Fibroblast of the aortic adventitia (primary cell): ENCODE results near the gene DBX2. TPM values are rescaled to one million over a fixed set of nuclear protein-coding genes. Genes with fewer than 3 reads are reported as not detected.

Source experiments
- DNase-seq: peaks from one replicate; pipeline ENCODE4 v3.0.0-alpha.2; 2010; ENCODE audit warnings: low read depth
- H3K4me3 ChIP-seq: 2 replicates; pipeline ENCODE4 v1.5.1; 2011; ENCODE audit warnings: low read depth, mild to moderate bottlenecking, control low read depth, low read length, moderate library complexity
- CTCF ChIP-seq: IDR thresholded peaks from 2 replicates; pipeline ENCODE4 v1.5.1; 2011; ENCODE audit warnings: mild to moderate bottlenecking, low read length, control low read depth, inconsistent platforms; ENCODE audit not compliant: insufficient read depth
- total RNA-seq: library from RNA; depleted of rRNA; stranded (reverse); fragments of >200 nt; gene quantifications from 2 replicates; pipeline ENCODE4 v1.2.3, GENCODE V29; 2012; ENCODE audit warnings: low replicate concordance

DBX2 gene
- total RNA-seq, 1 donor: 0.72 TPM

DNA sequence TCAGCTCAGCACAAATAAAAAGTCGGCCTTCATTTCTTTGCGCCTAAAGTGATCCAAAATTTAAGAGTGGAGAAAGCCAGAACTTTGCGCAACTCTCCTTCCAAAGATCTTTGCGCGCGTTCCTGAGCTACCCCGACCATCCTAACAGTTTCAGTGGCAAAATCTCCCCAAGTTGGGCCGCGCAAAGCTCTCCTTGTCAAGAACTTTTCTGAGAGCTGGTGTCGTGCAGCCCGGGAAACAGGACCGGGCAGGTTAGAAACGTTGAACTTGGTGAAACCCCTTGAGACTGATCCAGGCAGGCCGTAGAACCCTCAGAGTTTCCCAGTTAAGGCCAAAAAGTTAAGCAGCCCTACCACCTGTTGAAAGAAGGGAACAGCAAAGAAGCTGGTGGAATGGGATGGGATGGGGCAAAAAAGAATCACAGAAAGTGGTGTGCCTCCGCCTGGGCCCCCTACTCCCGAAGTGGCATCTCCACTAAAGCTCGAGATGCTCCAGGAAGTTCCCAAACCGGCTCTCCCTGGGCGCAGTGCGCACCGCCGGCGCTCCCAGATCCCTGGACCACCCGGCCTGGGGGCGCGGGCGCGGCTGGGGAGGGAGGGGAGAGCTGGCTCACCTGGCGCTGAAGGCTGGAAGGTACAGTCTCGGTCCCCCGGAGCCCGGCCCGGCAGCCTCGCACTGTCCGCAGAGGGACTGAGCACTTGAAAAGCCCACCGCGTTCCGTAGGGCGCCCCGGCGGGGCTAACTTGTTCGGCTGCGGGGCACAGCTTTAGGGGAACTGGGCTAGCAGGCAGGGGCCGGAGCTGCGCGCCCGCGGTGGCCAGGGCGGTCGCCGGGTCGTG lies 768 bp downstream of the DBX2 start:
- no peak overlapping the region for H3K4me3 ChIP-seq
- peak; percentile 2 for DNase-seq
- no peak for TF ChIP-seq CTCF

DNA sequence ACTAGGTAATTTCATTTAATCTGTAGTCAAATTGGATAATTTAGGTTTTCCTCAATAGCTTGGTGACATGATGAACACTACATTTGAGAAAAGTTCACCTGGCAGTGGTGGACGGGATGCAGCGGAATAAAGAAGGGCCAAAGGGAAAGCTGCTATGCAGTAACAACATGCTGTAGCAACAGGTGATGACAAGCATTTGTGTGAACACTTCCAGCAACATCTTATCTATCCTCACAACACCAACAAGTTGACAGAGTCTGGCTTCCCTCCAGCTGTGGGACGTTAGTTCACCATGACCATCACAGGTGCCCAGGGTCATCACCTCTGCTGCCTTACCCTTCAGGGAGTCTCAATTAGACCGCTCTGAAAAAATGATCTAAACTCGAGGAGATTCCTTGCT lies 8.3 kb downstream of the DBX2 start:
- H3K4me3 ChIP-seq: no peak overlapping the region
- TF ChIP-seq CTCF: no peak
- no peak for DNase-seq

- no peak for DNase-seq
- no peak overlapping the region for H3K4me3 ChIP-seq
- no peak for TF ChIP-seq CTCF
Measured at GRCh38 chr12:45040977-45041376, 9.9 kb downstream of the DBX2 start.

- DNase-seq: no peak
- no peak for TF ChIP-seq CTCF
Measured at GRCh38 chr12:45039757-45040156, 11.1 kb downstream of the DBX2 start.

DNA sequence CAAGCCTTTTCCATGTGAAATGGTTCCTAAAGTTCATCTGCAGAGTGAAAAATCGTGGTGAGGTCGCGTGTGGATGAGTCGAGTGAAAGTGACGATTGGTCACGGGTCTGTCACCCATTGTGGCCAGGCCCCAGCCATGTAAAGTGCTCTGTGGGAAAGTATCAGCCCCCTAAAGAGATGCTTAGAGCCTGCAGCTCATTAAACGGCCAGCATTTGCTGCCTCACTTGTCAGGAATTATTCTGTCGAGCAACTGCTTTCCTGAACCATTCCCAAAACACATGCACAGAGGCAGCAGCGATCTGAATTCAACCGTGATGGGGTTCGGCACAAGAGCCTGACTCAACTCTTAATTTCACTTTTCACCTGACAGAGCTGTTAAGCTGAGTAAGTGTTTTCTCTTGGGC lies 16.0 kb downstream of the DBX2 start:
- H3K4me3 ChIP-seq: no peak overlapping the region
- TF ChIP-seq CTCF: no peak
- no peak for DNase-seq

More at GRCh38 chr12:45039757-45040156, 11.1 kb downstream of the DBX2 start:
- no peak overlapping the region for H3K4me3 ChIP-seq

DNA sequence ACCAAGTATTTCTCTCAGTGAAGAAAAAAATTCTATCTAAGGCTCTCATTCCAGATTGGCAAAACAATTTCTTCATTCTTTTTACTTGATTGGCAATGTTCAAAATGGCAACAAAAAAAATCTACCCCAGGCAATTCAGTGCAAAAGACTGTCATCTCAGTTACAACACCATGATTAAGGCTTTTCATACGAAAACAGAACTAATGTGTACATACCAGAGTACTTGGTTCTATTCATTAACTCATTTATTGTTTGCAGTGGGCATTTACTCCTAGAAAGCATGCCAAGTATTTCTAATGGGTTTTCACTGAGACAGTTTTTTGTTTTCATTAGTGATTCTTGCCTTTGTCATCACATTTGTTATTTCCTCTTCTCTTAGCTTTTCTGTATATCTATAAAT lies 33.0 kb downstream of the DBX2 start:
- no peak for TF ChIP-seq CTCF
- DNase-seq: no peak
- H3K4me3 ChIP-seq: no peak overlapping the region

DNA sequence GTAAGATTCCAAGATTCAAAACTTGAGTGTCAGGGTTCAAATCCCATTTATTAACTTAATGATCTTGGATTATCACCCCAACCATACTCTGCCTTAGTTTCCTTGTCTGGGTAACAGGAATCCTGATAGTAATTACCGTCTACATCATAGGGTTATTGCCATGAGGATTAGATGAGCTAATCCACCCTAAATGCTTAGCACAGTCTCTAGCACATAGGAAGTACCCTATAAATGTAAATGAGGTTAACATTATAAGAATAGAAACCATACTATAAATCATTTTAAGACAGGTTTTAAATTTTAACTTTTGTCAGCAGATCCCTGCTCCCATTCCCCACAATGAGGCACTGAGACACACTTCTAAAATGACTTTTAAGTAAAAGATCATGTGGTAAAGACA lies 36.5 kb downstream of the DBX2 start:
- no peak for TF ChIP-seq CTCF
- no peak for DNase-seq

More for the DNA sequence above, 36.5 kb downstream of the DBX2 start:
- no peak overlapping the region for H3K4me3 ChIP-seq
